ENCODE data around the gene AKR1D1. TPM values are rescaled to one million over a fixed set of nuclear protein-coding genes. Genes with fewer than 3 reads are reported as not detected.

Gene AKR1D1
- total and polyA plus RNA-seq, 2 of the 13 experiments (the other 11 are each of a cell fraction or from before 2014, with no cell fraction given), result 6.9 to 37.0 TPM

GRCh38 chr7:138151731-138152577 is 75.7 kb downstream of the AKR1D1 start (continued):
- TF ChIP-seq ZBTB33 (CRISPR knock-in tag; IDR thresholded peaks at IDR 0.05) (no peak), ZNF256 (CRISPR knock-in tag; conservative IDR thresholded peaks at IDR 0.05) (no peak), PAWR (CRISPR knock-in tag; IDR thresholded peaks at IDR 0.05; ENCODE audit: borderline replicate concordance) (no peak), ZNF407 (CRISPR knock-in tag; IDR thresholded peaks at IDR 0.05; ENCODE audit: not compliant biosample characterization) (no peak), ZBTB42 (CRISPR knock-in tag; IDR thresholded peaks at IDR 0.05) (no peak), PRPF4 (IDR thresholded peaks at IDR 0.05; ENCODE audit: low read depth, low read length, poor library complexity, severe bottlenecking) (no peak), ZNF468 (CRISPR knock-in tag; IDR thresholded peaks at IDR 0.05) (no peak), TRIM24 (CRISPR knock-in tag; IDR thresholded peaks at IDR 0.05) (peak; percentile 67; the same call in 1 of the 2 replicates), BORCS8-MEF2B (CRISPR knock-in tag; IDR thresholded peaks at IDR 0.05) (no peak), ZSCAN22 (CRISPR knock-in tag; IDR thresholded peaks at IDR 0.05) (no peak), HOXA7 (CRISPR knock-in tag; IDR thresholded peaks at IDR 0.05) (no peak), ZNF276 (CRISPR knock-in tag; IDR thresholded peaks at IDR 0.05; ENCODE audit: low read depth) (no peak), JDP2 (CRISPR knock-in tag; IDR thresholded peaks at IDR 0.05; ENCODE audit: borderline replicate concordance) (no peak), ZNF772 (CRISPR knock-in tag; IDR thresholded peaks at IDR 0.05) (peak; percentile 58; the same call in 1 of the 2 replicates), HBP1 (CRISPR knock-in tag; IDR thresholded peaks at IDR 0.05; ENCODE audit: low read depth) (no peak)

Data from HepG2 (cell line).